ENCODE measurements around the gene DHX16. TPM values are rescaled to one million over a fixed set of nuclear protein-coding genes. Genes with fewer than 3 reads are reported as not detected.

DHX16 gene
- total and polyA plus RNA-seq, 9 of the 15 experiments (the other 6 are each of a cell fraction or from before 2014, with no cell fraction given): 14.6 to 66.1 (median 47.5) TPM

GRCh38 chr6:30716879-30717128 lies 44.0 kb upstream of the DHX16 start (continued):
- TF ChIP-seq TRIM25 (IDR thresholded peaks at IDR 0.05; ENCODE audit: borderline replicate concordance) (peak; percentile 69; the same call in 1 of the 2 replicates), LARP7 (IDR thresholded peaks at IDR 0.05) (peak; percentile 74; the same call in 1 of the 2 replicates), TEAD1 (CRISPR knock-in tag; IDR thresholded peaks at IDR 0.05) (peak in 1 of 2 experiments; percentile 32; a peak in 2 of 4 replicates), NFRKB (IDR thresholded peaks at IDR 0.05; ENCODE audit: low read depth) (peak; percentile 99), ZNF143 (CRISPR knock-in tag; IDR thresholded peaks at IDR 0.05) (peak; percentile 8; the same call in 1 of the 2 replicates), ZBTB17 (CRISPR knock-in tag; IDR thresholded peaks at IDR 0.05) (0 out of 2 replicates have a peak, but pooled peaks have one; percentile 13), SUPT5H (IDR thresholded peaks at IDR 0.05) (peak; percentile 49), CHD1 (IDR thresholded peaks at IDR 0.05; ENCODE audit: low read length) (peak; percentile 98), TOE1 (IDR thresholded peaks at IDR 0.05; ENCODE audit: borderline replicate concordance) (0 out of 2 replicates have a peak, but pooled peaks have one; percentile 10), TOE1 (CRISPR knock-in tag; IDR thresholded peaks at IDR 0.05; ENCODE audit: borderline replicate concordance, low read depth) (no peak), NCOR1 (IDR thresholded peaks at IDR 0.05) (0 out of 2 replicates have a peak, but pooled peaks have one; percentile 26), TEAD4 (IDR thresholded peaks at IDR 0.05; ENCODE audit: low read length) (peak; percentile 9; the same call in 1 of the 2 replicates), TEAD4 (CRISPR knock-in tag; IDR thresholded peaks at IDR 0.05; ENCODE audit: borderline replicate concordance) (no peak), ZC3H4 (CRISPR knock-in tag; IDR thresholded peaks at IDR 0.05; ENCODE audit: borderline replicate concordance) (0 out of 2 replicates have a peak, but pooled peaks have one; percentile 69), ZSCAN29 (IDR thresholded peaks at IDR 0.05) (0 out of 2 replicates have a peak, but pooled peaks have one; percentile 20), COPS2 (conservative IDR thresholded peaks at IDR 0.05) (no peak), ETV1 (tag; conservative IDR thresholded peaks at IDR 0.05; ENCODE audit: low read depth) (peak; percentile 25; the same call in 1 of the 2 replicates), NR2C2 (CRISPR knock-in tag; IDR thresholded peaks at IDR 0.05) (no peak), NR2C2 (tag; IDR thresholded peaks at IDR 0.05) (no peak), BRD9 (IDR thresholded peaks at IDR 0.05; ENCODE audit: low read depth, partially characterized antibody) (peak; percentile 97)
- TF ChIP-seq, protein P1, sequence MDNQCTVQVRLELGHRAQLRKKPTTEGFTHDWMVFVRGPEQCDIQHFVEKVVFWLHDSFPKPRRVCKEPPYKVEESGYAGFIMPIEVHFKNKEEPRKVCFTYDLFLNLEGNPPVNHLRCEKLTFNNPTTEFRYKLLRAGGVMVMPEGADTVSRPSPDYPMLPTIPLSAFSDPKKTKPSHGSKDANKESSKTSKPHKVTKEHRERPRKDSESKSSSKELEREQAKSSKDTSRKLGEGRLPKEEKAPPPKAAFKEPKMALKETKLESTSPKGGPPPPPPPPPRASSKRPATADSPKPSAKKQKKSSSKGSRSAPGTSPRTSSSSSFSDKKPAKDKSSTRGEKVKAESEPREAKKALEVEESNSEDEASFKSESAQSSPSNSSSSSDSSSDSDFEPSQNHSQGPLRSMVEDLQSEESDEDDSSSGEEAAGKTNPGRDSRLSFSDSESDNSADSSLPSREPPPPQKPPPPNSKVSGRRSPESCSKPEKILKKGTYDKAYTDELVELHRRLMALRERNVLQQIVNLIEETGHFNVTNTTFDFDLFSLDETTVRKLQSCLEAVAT (IDR thresholded peaks at IDR 0.05): peak; percentile 24 to 27; a peak in 1 of 4 replicates

All from K562 (cell line).